AML-193 (cell line): Measurements from ENCODE around the gene MARCKSL1.
A peak's percentile ranks its signal among the peaks of the same experiment; 100 is the strongest.
"Not testable (repeated sequence)": the region's sequence is repeated elsewhere in the genome, so short reads cannot be mapped to it uniquely, and the experiment has no call there.

Experiments
- DNase-seq, 2 experiments: peaks; one replicate each; lab custom pipeline; 2025; lab: John Stamatoyannopoulos, UW

Gene MARCKSL1, protein sequence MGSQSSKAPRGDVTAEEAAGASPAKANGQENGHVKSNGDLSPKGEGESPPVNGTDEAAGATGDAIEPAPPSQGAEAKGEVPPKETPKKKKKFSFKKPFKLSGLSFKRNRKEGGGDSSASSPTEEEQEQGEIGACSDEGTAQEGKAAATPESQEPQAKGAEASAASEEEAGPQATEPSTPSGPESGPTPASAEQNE

GRCh38 chr1:32335790-32336590 lies at the start of gene MARCKSL1:
TSS of gene MARCKSL1 (minus strand) at chr1:32336233. CDS start at chr1:32336033, 200 bp downstream.
- DNase-seq = peak in 1 of 2 experiments; percentile 15

- DNase-seq = no peak
Measured at GRCh38 chr1:32380057-32380456, 44.0 kb upstream of the MARCKSL1 start.

GRCh38 chr1:32377541-32378220 lies 41.6 kb upstream of the MARCKSL1 start:
- DNase-seq = no peak

DNA sequence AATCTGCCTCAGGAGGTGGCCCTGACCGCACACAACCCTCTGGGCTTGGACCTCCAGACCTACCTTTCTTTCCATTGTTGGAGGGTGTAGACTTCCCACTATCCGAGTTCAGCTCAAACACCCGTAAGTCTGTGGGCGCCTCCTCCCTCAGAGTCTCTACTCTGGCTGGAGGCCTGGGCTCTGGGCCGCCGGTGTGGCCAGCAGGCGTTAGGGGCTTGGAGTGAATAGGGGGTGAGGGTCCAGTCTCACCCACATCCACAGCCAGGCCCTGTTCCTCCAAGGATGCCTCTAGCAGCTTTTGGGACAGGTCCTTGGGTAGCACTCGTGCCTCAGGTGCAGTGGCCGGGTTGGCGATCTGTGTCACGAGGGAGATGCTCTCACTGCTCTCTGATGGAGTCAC lies 40.2 kb upstream of the MARCKSL1 start:
- no peak for DNase-seq

- DNase-seq = no peak
Measured at GRCh38 chr1:32373996-32374592, 38.1 kb upstream of the MARCKSL1 start.

GRCh38 chr1:32372149-32372756 lies 36.2 kb upstream of the MARCKSL1 start:
- peak; percentile 85 to 86 for DNase-seq

- DNase-seq = no peak
Measured at GRCh38 chr1:32367912-32368635, 32.0 kb upstream of the MARCKSL1 start.

- no peak for DNase-seq
Measured at GRCh38 chr1:32365445-32365844, 29.4 kb upstream of the MARCKSL1 start.

- no peak for DNase-seq
Measured at GRCh38 chr1:32364836-32365235, 28.8 kb upstream of the MARCKSL1 start.

DNA sequence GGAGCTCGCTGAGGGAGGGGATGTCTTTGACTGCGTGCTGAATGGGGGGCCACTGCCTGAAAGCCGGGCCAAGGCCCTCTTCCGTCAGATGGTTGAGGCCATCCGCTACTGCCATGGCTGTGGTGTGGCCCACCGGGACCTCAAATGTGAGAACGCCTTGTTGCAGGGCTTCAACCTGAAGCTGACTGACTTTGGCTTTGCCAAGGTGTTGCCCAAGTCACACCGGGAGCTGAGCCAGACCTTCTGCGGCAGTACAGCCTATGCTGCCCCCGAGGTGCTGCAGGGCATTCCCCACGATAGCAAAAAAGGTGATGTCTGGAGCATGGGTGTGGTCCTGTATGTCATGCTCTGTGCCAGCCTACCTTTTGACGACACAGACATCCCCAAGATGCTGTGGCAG lies 27.7 kb upstream of the MARCKSL1 start:
- no peak for DNase-seq

DNA sequence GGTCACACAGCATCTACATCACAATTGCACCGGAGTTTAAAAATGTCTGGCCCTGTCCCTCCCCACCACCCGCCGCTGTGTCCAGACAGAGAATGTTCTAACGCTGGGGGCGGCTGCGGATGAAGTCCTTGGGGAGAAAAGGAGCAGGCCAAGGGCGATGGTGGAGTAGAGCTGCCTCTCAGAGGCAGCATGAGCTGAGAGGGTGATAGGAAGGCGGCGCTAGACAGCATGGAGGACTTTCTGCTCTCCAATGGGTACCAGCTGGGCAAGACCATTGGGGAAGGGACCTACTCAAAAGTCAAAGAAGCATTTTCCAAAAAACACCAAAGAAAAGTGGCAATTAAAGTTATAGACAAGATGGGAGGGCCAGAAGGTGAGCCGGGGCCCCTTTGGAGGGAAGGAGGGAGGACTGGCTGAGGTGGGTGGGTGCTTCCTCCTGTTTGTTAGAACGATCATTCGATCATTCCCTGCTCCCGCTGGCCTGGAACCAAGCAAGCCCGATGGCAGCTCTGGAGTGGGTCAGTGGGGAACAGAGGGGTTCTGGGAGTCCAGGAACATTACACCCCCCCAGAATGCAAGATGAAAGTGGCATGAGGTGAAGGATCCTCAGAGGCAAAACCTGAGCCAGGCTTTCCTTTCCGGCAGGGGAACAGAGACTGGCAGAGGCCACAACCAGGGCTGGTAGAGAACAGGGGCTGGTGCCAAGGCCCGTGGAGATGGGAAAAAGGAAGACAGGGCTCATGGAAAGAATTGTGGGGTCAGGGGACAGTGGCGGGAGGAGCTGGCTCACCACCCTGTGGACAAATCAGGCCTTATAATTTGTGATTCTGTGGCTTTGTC lies 26.7 kb upstream of the MARCKSL1 start, which contains the start of the genes FAM229A and TSSK3:
Gene FAM229A, minus strand, starts transcription at position 12 of the 840 bp plus-strand sequence. CDS start 394 bp downstream, outside the sequence.
Gene TSSK3, plus strand, starts transcription at position 66 of the 840 bp plus-strand sequence. Its CDS starts 163 bp downstream, at position 229.
- DNase-seq = no peak

GRCh38 chr1:32361674-32362473 lies 25.8 kb upstream of the MARCKSL1 start:
- no peak for DNase-seq

- DNase-seq = no peak
Measured at GRCh38 chr1:32361308-32361673, 25.3 kb upstream of the MARCKSL1 start.

DNA sequence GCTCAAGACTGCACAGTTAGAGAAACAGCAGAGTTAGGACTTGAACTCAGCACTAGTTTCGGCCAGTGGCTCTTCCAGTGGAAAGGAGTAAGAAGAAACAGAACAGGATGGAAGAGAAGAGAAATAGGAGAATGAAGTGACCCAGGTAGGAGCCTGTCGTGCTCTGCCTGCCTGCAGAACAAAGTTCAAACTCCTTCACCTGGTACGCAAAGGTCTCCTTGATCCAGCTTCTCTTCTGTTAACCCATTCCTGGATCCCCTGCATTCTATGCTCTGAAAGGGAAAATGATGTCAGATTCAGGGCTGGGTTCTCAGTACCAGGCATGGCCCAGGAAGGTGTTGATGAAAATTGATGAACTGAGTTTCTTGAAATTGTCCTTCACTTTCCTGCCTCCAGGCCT lies 22.4 kb upstream of the MARCKSL1 start:
- DNase-seq = no peak

GRCh38 chr1:32357614-32358013 lies 21.6 kb upstream of the MARCKSL1 start:
- no peak for DNase-seq

GRCh38 chr1:32356478-32356877 lies 20.4 kb upstream of the MARCKSL1 start:
- no peak for DNase-seq

- DNase-seq = not testable (repeated sequence)
Measured at GRCh38 chr1:32355778-32356177, 19.7 kb upstream of the MARCKSL1 start.

- DNase-seq = peak in 1 of 2 experiments; percentile 20
Measured at GRCh38 chr1:32353886-32354570, 18.0 kb upstream of the MARCKSL1 start.

- no peak for DNase-seq
Measured at GRCh38 chr1:32353431-32353830, 17.4 kb upstream of the MARCKSL1 start.
